Measurements from ENCODE around the gene ITGA7.

DNA sequence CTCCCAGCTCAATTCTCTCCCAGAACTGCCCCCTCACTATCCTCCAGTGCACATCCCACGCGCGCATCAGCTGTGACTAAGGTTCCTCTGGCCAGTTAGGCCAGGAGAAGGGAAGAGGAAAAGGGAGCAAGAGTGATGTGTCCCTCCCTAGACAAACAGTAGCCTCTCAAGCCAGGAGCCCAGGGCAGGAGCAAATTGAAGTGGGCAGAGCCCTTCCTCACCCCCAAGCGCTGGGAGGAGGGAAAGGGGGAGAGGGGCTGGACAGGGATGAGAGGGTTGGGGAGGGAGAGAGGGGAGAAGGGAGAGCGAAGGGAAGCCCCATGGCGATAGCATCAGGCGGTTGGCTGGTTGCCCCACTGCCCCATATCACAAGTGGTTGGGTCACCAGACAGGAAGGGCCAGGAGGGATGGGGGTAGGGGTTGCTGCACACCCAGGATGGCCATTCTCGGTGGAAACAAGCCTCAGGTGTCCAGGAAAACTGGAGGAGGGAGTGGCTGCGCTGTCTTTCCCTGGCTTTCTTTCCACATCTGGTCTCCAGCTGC is 20.0 kb upstream of the ITGA7 start:
- no peak for TF ChIP-seq CTCF (IDR thresholded peaks at IDR 0.05)
- TF ChIP-seq POLR2A (IDR thresholded peaks at IDR 0.05) = no peak
